C1 segment of cervical spinal cord (tissue), 14 donors: ENCODE results near the gene DVL2.
A peak's percentile ranks its signal among the peaks of the same experiment; 100 is the strongest.

Experiments
- DNase-seq, 14 donors: peaks; one replicate each; lab custom pipeline; 2025; lab: John Stamatoyannopoulos, UW

The DVL2 gene

GRCh38 chr17:7219812-7220592 is 14.3 kb downstream of the DVL2 start, which contains the start of the genes ACADVL and DLG4:
Gene ACADVL (plus strand): TSS chr17:7219938. CDS start chr17:7219985, 47 bp downstream.
Gene DLG4 (minus strand): TSS chr17:7219836.
- DNase-seq, result peak in 13 of 14 donors; percentile 32 to 91 (median 77)

DNA sequence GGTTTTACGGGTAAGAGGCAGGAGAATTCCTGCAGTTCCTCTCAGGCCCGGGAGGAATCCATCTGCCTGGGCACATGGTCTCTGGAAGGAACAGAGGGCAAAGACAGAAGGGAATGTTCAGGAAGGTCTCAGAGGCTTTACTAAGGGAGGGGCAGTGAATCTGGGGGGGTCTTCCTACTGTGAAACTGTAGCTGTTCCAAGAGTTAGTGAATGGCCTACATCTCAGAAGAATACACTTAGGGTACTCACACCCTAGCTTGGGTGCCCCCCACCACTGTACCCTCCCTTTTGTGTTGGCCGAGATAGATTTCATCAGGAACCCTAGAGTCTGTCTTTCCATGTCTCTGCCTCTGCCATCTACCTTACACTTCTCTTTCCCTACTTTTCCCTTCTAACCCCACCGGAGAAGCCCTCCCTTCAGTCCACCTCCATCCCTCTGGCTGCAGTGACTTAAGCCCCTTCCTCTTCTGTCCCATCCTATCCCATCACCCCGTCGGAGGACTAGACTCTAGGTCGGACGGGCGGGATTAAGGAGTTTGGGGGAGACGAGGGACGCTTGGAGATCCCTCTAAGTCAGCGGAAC is 15.0 kb downstream of the DVL2 start:
- no peak for DNase-seq

GRCh38 chr17:7218758-7219157 is 15.6 kb downstream of the DVL2 start:
- DNase-seq, result no peak

GRCh38 chr17:7218166-7218565 is 16.2 kb downstream of the DVL2 start:
- DNase-seq, result no peak

DNA sequence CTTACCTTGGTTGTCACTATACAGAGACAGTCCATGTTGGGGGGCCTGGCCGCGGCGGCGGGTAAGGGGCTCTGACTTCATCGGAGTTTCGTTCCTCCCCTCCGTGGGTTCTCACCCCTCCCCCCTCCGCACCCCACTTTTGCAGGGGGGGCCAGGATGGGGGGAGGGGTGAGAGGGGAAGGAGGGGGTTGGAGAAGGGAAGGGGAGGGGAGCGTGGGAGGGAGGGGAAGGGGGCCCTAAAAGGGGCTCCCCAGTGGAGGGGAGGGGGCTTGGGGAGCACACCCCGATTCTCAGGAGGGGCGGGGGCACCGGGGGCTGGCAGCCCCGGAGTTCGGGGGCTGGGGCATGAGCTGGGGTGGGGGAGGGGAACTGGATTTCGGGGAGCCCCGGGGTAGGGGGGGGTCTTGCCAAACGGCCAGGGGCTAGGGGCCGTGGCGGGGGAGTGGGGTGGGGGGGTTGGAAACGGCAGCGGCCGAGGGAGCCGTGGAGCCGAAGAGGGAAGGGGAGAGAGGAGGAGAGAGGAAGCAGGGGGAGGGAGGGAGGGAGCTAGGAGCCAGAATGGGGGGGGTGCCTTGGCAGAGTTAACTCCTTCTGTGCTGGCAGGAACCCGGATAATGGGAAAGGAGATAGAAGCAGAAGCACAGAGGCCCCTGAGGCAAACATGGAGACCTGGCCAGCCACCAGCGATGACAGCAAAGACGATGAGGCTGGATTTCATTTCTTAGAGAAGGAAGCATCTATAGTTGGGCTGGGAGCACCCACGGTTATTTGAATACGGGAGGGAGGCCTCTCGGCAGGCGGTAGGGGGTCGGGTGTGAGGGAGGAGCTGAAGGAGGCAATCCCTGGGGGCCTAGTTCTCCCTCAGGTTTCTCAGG is 17.0 kb downstream of the DVL2 start:
- DNase-seq, result peak in 5 of 14 donors; percentile 18 to 74 (median 22)

DNA sequence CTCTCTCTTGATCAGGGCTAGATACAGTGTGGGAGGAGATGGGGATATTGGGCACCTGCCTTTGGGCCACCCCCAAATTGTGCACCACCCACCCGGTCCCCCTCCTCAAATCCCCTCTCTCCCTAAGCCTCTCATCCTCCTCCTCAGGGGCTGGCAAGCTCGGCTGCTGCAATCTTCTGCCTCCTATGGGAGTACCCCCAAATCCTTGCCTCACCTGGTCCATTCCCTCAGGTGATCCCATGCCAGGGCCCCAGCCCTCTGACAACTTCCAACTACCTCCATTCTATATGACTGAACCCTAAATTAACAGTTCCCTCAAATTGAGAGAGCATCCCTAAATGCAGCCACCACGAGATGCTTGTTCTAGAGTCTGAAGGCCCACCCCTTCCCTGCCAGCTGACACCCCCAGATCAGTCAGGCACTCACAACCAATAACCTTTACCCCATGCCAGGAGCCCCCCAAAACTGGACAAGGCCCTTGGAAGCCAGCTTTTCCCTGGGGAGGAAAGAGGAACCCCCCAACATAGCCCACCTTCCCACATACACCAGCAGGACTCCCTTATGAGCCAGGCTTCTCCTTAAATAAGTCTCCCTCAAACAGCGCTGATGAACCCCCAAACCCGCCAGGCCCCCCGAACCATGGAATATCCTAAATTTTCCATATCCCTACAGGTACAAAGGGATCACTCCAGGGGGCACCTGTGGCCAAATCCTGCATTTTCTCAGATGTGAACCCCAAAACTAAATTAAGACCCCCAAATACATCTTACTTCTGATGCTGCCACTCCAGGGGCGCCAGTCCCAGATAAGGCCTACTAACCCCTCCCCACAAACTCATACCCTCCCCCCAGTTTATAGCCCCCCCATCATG is 17.8 kb downstream of the DVL2 start:
- no peak for DNase-seq

GRCh38 chr17:7215652-7216180 is 18.6 kb downstream of the DVL2 start:
- no peak for DNase-seq

DNA sequence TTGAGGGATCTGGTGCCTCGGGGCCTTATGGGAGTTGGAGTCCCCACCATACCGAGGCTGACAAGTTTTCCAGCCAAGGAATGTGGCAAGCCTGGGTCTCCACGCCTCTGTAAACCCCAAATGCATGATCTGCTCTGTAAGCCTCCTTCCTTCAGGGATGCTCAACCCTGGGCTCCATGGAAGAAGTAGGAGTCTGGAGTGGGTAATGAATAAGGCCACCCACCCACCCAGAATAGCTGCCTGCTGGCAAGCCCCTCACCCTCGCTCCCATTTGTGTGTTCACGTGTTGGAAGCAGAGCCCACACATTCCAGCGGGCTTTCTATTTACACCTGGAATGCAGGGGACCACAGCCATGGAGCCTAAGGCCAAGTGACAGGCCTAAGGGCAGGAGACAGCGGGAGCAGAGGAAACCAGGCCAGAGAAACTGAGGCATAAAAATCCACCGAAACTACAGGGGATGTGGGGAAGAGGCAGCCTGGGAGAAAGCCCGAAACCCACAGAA is 19.1 kb downstream of the DVL2 start:
- DNase-seq, result no peak

GRCh38 chr17:7214300-7215135 is 19.8 kb downstream of the DVL2 start:
- peak; percentile 66 to 97 (median 92) for DNase-seq

DNA sequence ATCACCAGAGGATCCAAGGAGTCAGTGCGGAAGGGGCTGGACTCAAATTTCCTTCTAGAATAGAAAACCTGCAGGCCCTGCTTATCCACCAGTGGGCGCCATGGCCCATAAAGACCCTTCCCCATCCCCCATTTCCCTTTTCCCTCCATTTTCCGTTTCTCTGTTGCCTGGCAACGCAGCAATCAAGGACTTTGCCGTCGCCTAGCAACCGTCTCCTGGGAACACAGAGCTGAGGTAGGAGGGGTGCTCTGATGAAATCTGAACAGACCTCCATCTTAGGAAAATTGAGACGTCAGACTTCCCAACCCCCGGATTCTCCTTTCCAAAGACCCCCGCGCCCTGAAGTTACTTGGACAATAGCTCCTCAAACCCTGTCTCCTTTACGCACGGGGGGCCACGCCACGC is 20.4 kb downstream of the DVL2 start:
- DNase-seq, result peak in 5 of 14 donors; percentile 49 to 80 (median 62)

DNA sequence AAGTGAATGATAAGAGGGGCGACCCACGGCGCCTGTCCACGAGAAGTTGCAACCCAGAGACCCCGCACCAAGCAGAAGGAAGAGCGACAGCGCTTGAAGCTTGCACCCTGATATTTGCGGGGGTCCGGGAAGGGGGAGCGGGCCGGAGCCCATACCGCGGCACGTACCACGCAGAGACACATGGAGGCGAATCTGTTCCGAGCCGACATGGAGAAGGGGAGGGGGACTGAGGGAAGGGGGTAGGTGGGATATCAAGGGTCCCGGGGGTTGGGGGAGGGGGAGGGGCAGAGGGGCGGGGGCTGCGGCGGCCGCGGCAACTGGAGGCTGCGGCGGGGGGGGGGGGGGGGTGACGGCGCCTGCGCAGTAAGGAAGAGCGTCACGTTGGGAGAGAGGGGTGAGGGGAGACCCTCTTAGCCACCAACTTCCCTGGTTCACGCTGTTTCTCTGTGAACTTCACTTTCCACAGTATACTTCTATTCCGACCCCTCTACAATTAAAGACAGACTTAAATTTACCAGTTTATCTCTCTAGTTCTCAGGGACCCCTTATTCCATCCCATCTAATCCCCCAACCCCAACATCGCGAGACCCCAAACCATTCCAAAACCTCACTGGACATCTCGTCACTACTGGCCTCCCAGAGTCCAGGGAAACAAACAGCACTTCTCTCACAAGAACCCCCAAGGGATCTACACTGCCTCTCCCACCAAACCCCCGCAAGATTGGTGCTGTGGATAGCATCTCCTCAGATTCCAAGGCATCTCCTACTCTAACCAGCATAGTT is 22.6 kb downstream of the DVL2 start:
- peak in 1 of 14 donors; percentile 16 for DNase-seq

- DNase-seq, result no peak
These were observed 25.4 kb downstream of the DVL2 start for GRCh38 chr17:7208754-7209460.

- DNase-seq, result peak in 1 of 14 donors; percentile 33
These were observed 26.2 kb downstream of the DVL2 start for GRCh38 chr17:7208027-7208571.

GRCh38 chr17:7207120-7208001 is 27.0 kb downstream of the DVL2 start:
- DNase-seq, result peak in 1 of 14 donors; percentile 56

DNA sequence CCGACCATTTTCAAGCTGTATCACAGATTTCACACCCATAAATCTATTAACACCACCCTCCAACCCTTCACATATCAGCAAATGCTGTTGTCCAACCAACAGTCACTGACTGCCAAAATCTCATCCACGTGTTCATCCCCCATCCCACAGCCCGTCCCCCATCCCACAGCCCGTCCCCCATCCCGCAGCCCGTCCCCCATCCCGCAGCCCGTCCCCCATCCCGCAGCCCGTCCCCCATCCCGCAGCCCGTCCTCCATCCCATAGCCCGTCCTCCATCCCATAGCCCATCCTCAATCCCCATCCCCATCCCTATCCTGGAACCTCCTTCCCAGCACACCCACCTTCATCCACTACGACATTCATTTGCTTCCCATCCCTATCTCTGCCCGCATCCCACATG is 28.8 kb downstream of the DVL2 start:
- DNase-seq, result no peak

DNA sequence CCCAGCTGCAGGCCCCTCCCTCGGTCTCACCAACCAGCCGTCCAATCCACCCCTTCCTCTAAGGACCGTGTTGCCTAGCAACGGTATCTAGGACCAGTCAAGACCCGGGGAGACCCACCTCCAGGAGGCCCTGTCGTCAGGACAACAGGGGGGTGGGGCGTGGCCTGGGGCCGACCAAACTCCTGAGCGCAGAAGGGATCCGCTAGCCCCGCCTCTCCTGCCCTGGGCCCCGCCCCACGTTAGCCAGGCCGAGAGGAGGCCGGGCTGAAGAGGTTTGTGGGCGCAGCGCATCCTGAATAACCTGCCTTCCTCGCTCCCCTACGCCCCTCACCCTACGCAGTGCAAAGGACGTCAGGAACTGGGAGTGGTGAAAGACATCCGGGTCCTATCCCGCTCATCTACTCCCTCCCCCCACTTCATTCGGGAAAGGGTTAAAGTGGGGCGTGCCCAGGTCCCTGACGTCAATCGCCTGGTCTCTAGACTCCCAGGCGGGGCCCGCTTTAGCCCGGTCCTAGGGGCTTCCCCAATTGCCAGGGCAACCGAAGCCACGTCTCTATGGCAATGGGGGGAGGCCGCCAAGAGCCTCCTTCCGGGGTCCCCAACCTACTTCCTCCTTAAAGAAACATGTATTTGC is 29.4 kb downstream of the DVL2 start:
- peak; percentile 12 to 95 (median 76) for DNase-seq
